GM19455 (cell line): ENCODE results near the gene HHIPL2.

Experiments used
- ATAC-seq: cut with Tn5 transposase; IDR thresholded peaks from one replicate; pipeline ENCODE4 v1.9.1; 2021; ENCODE audit not compliant: unreplicated experiment

The HHIPL2 gene

GRCh38 chr1:222547944-222548671 lies at the start of gene HHIPL2:
TSS of gene HHIPL2 (minus strand) at chr1:222548104. CDS start at chr1:222548044, 60 bp downstream.
- no peak for ATAC-seq

GRCh38 chr1:222596696-222597095 lies 48.8 kb upstream of the HHIPL2 start:
- ATAC-seq: no peak

GRCh38 chr1:222594789-222595188 lies 46.9 kb upstream of the HHIPL2 start:
- no peak for ATAC-seq

- no peak for ATAC-seq
Measured at GRCh38 chr1:222592171-222592570, 44.3 kb upstream of the HHIPL2 start.

GRCh38 chr1:222589462-222590302 lies 41.8 kb upstream of the HHIPL2 start, which contains the start of gene TAF1A:
TSS of gene TAF1A (minus strand) at chr1:222589933.
- peak; percentile 99 for ATAC-seq

- ATAC-seq: no peak
Measured at GRCh38 chr1:222588135-222588534, 40.2 kb upstream of the HHIPL2 start.

- ATAC-seq: no peak
Measured at GRCh38 chr1:222586842-222587241, 38.9 kb upstream of the HHIPL2 start.

GRCh38 chr1:222583079-222583478 lies 35.2 kb upstream of the HHIPL2 start:
- peak; percentile 89 for ATAC-seq

GRCh38 chr1:222582099-222582774 lies 34.3 kb upstream of the HHIPL2 start:
- no peak for ATAC-seq

GRCh38 chr1:222579316-222579715 lies 31.4 kb upstream of the HHIPL2 start:
- ATAC-seq: no peak

- no peak for ATAC-seq
Measured at GRCh38 chr1:222570837-222571236, 22.9 kb upstream of the HHIPL2 start.

- ATAC-seq: no peak
Measured at GRCh38 chr1:222561656-222562055, 13.8 kb upstream of the HHIPL2 start.

- no peak for ATAC-seq
Measured at GRCh38 chr1:222557574-222557973, 9.7 kb upstream of the HHIPL2 start.

GRCh38 chr1:222557148-222557547 lies 9.2 kb upstream of the HHIPL2 start:
- no peak for ATAC-seq

- ATAC-seq: no peak
Measured at GRCh38 chr1:222555992-222556615, 8.2 kb upstream of the HHIPL2 start.

GRCh38 chr1:222554177-222554576 lies 6.3 kb upstream of the HHIPL2 start:
- ATAC-seq: no peak

- ATAC-seq: no peak
Measured at GRCh38 chr1:222552882-222553281, 5.0 kb upstream of the HHIPL2 start.

- no peak for ATAC-seq
Measured at GRCh38 chr1:222547260-222547614, 667 bp downstream of the HHIPL2 start.

GRCh38 chr1:222546548-222547259 lies 1.2 kb downstream of the HHIPL2 start:
- ATAC-seq: no peak

GRCh38 chr1:222546091-222546490 lies 1.8 kb downstream of the HHIPL2 start:
- ATAC-seq: no peak

GRCh38 chr1:222543817-222544216 lies 4.1 kb downstream of the HHIPL2 start:
- ATAC-seq: no peak
